PC-3 (cell line): ENCODE measurements around the gene KRTAP4-16. TPM values are rescaled to one million over a fixed set of nuclear protein-coding genes. Genes with fewer than 3 reads are reported as not detected.

ENCODE experiments used
- ATAC-seq: fragments of 200-7000 bp; cut with Tn5 transposase; 2 replicates; pipeline ENCODE4 v1.9.1; 2020; ENCODE audit warnings: mild to moderate bottlenecking, moderate library complexity
- BruUV-seq: library from RNA; stranded (reverse); fragments of 400-500 nt; replicated peaks from 2 replicates; lab custom pipeline; 2021; lab: Mats Ljungman, UMichigan
- CTCF ChIA-PET: fragments of 300-600 bp; sonication (Branson Sonifier 250); formaldehyde crosslinking; loops from one replicate; lab custom pipeline; 2022; ENCODE audit warnings: antibody characterized with exemption; lab: Charles Lee
- POLR2A ChIA-PET: fragments of 300-600 bp; sonication (Branson Sonifier 250); formaldehyde crosslinking; loops from one replicate; lab custom pipeline; 2022; ENCODE audit warnings: antibody characterized with exemption; ENCODE audit not compliant: unreplicated experiment; lab: Charles Lee
- DNase-seq: peaks from one replicate; pipeline ENCODE4 v3.0.0-alpha.2; 2015
- H2AFZ ChIP-seq: fragments of 300-600 bp; sonication (generic); 2 replicates; pipeline ENCODE4 v1.6.0; 2016; ENCODE audit warnings: antibody characterized with exemption, low read length
- H3F3A ChIP-seq: fragments of 300-600 bp; sonication (generic); one replicate; pipeline ENCODE4 v1.6.0; 2017; ENCODE audit warnings: antibody characterized with exemption, low read length, control low read depth, mild to moderate bottlenecking; ENCODE audit not compliant: unreplicated experiment
- H3K27ac ChIP-seq: fragments of 300-600 bp; sonication (generic); 2 replicates; pipeline ENCODE4 v1.5.1; 2016; ENCODE audit warnings: mild to moderate bottlenecking, low read length
- H3K27me3 ChIP-seq: fragments of 300-600 bp; sonication (generic); 2 replicates; pipeline ENCODE4 v1.6.1; 2016; ENCODE audit warnings: low read length, mixed read lengths
- H3K36me3 ChIP-seq: fragments of 300-600 bp; sonication (generic); 2 replicates; pipeline ENCODE4 v1.6.1; 2016; ENCODE audit warnings: low read depth, mixed run types, low read length, mixed read lengths
- H3K4me1 ChIP-seq: fragments of 300-600 bp; sonication (generic); 2 replicates; pipeline ENCODE4 v1.5.1; 2016; ENCODE audit warnings: low read length; ENCODE audit not compliant: insufficient read depth
- H3K4me2 ChIP-seq: fragments of 300-600 bp; sonication (generic); 2 replicates; pipeline ENCODE4 v1.6.0; 2016; ENCODE audit warnings: low read length
- H3K4me3 ChIP-seq: fragments of 300-600 bp; sonication (generic); 2 replicates; pipeline ENCODE4 v1.5.1; 2016; ENCODE audit warnings: mild to moderate bottlenecking, low read length, mixed read lengths
- H3K79me2 ChIP-seq: fragments of 300-600 bp; sonication (generic); 2 replicates; pipeline ENCODE4 v1.6.1; 2017; ENCODE audit warnings: low read length, mixed read lengths
- H3K9ac ChIP-seq: fragments of 300-600 bp; sonication (generic); 2 replicates; pipeline ENCODE4 v1.6.0; 2016; ENCODE audit warnings: mild to moderate bottlenecking, low read length
- H3K9me2 ChIP-seq: fragments of 300-600 bp; sonication (generic); replicated peaks from 2 replicates; pipeline ENCODE4 v1.6.1; 2016; ENCODE audit warnings: mixed run types, low read length, mixed read lengths
- H3K9me3 ChIP-seq: fragments of 300-600 bp; sonication (generic); 2 replicates; pipeline ENCODE4 v1.6.1; 2016; ENCODE audit warnings: low read length, mixed read lengths
- H4K20me1 ChIP-seq: fragments of 300-600 bp; sonication (generic); 2 replicates; pipeline ENCODE4 v1.6.1; 2016; ENCODE audit warnings: low read length, mixed read lengths
- EZH2 ChIP-seq: fragments of 300-600 bp; sonication (generic); IDR thresholded peaks from one replicate; pipeline ENCODE4 v1.6.1; 2017; ENCODE audit warnings: antibody characterized with exemption, mild to moderate bottlenecking, low read length; ENCODE audit not compliant: unreplicated experiment
- EZH2phosphoT487 ChIP-seq: fragments of 300-600 bp; sonication (generic); IDR thresholded peaks from 2 replicates; pipeline ENCODE4 v1.6.1; 2018; ENCODE audit warnings: mild to moderate bottlenecking, antibody characterized with exemption, low read length, borderline replicate concordance
- intact Hi-C: fragments of 100-400 bp; cut with micrococcal nuclease; formaldehyde crosslinking; loops from 2 replicates; pipeline ENCODE4 v1.9.0; 2023
- total RNA-seq: library from RNA; depleted of rRNA; stranded (reverse); fragments of >200 nt; gene quantifications from 2 replicates; pipeline ENCODE4 v1.2.3, GENCODE V29; 2014
- TF ChIP-seq, protein P1 (sequence below): fragments of 300-600 bp; sonication (generic); conservative IDR thresholded peaks from 2 replicates; pipeline ENCODE4 v1.5.1; 2017; ENCODE audit warnings: antibody characterized with exemption, low read depth, mild to moderate bottlenecking, low read length

The KRTAP4-16 gene
- total RNA-seq, 1 experiment from 2014 or later: not detected

DNA sequence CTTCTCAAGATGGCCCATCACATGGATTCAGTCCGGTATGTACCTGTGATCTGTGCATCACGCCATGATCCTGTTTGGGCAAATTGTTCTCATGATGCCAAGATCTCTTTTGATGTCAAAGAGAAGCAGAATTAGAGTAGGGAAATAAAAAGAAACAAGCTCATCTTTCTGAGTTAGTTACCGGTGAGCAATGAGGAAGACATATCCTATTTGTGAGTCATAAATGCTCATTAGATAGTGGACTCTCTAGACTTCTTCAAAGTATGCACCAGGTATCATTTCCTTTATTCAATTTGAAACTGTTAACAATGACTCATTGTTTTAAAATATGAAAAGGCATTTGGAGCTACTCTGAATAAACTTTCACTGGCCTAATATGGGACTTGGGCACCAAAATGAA is 30.0 kb upstream of the KRTAP4-16 start:
- intact Hi-C loops: loop anchor here (1.0 kb wide), 1 partner anchor 8 kb away; the partner anchor contains the start of gene KRTAP4-6
- Histone ChIP-seq H3K9me3 (no peaks in the 10 kb centered on the region), H3K4me1 (peaks cover 39% of the 10 kb centered on the region), H3K9me2 (no peaks in the 10 kb centered on the region), H3K9ac (no peak overlapping the region), H3K4me3 (no peak overlapping the region), H3K27ac (peak overlapping the region; percentile 56), H3K79me2 (no peaks in the 10 kb centered on the region), H3K4me2 (peak overlapping the region; percentile 48), H2AFZ (no peak overlapping the region; the same call in 1 of the 2 replicates), H3F3A (peaks cover 7% of the 10 kb centered on the region), H4K20me1 (no peaks in the 10 kb centered on the region), H3K36me3 (no peaks in the 10 kb centered on the region), H3K27me3 (no peaks in the 10 kb centered on the region)
- ATAC-seq (peak; percentile 96), DNase-seq (peak; percentile 80)
- CTCF ChIA-PET: no interaction called here
- BruUV-seq: no TSS peak
- TF ChIP-seq, protein P1, sequence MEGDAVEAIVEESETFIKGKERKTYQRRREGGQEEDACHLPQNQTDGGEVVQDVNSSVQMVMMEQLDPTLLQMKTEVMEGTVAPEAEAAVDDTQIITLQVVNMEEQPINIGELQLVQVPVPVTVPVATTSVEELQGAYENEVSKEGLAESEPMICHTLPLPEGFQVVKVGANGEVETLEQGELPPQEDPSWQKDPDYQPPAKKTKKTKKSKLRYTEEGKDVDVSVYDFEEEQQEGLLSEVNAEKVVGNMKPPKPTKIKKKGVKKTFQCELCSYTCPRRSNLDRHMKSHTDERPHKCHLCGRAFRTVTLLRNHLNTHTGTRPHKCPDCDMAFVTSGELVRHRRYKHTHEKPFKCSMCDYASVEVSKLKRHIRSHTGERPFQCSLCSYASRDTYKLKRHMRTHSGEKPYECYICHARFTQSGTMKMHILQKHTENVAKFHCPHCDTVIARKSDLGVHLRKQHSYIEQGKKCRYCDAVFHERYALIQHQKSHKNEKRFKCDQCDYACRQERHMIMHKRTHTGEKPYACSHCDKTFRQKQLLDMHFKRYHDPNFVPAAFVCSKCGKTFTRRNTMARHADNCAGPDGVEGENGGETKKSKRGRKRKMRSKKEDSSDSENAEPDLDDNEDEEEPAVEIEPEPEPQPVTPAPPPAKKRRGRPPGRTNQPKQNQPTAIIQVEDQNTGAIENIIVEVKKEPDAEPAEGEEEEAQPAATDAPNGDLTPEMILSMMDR: no peak
- TF ChIP-seq EZH2phosphoT487 (no peak), EZH2 (no peak)
- POLR2A ChIA-PET: interaction anchor here (0.6 to 0.7 kb wide), 2 partner anchors 73 to 191 kb away, joined by 4 to 5 read pairs; no protein-coding TSS in a partner anchor

DNA sequence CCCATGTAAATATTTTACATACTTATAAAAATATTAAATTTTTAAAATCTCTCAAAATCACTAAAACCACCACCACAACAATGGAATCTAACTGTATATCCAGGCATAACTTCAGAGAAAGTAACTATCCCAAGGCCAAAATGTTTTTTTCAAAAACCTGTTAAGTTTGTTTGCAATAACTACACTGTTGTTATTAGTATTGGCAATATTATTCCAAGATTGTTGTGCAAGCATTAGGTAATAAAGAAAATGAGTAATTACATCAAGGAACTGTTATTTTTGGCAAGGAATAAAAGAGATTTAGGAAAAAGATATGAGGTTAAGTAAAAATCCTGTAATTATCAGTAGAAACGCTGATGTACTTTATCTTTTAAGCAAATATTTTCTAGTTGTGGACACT is 25.4 kb upstream of the KRTAP4-16 start:
- no peak for ATAC-seq
- Histone ChIP-seq H3K27ac (no peak overlapping the region), H3K4me3 (no peak overlapping the region), H3K79me2 (no peaks in the 10 kb centered on the region), H3F3A (peaks cover 7% of the 10 kb centered on the region), H3K4me2 (no peak overlapping the region), H3K9ac (no peak overlapping the region), H3K9me2 (no peaks in the 10 kb centered on the region), H3K4me1 (peaks cover 18% of the 10 kb centered on the region), H2AFZ (no peak overlapping the region), H3K36me3 (no peaks in the 10 kb centered on the region), H4K20me1 (no peaks in the 10 kb centered on the region), H3K27me3 (no peaks in the 10 kb centered on the region), H3K9me3 (no peaks in the 10 kb centered on the region)
- no TSS peak for BruUV-seq
- POLR2A ChIA-PET: no interaction called here
- no peak for DNase-seq
- intact Hi-C loops: no loop called here
- TF ChIP-seq EZH2phosphoT487 (no peak), EZH2 (no peak)
- TF ChIP-seq, protein P1: no peak
- CTCF ChIA-PET: no interaction called here

- Histone ChIP-seq H3K79me2 (no peaks in the 10 kb centered on the region), H3K9me3 (no peaks in the 10 kb centered on the region), H3F3A (peaks cover under 1% of the 10 kb centered on the region), H3K4me1 (peaks cover 9% of the 10 kb centered on the region), H4K20me1 (no peaks in the 10 kb centered on the region), H2AFZ (no peak overlapping the region), H3K4me3 (no peak overlapping the region), H3K36me3 (no peaks in the 10 kb centered on the region), H3K9me2 (no peaks in the 10 kb centered on the region), H3K27ac (no peak overlapping the region), H3K27me3 (no peaks in the 10 kb centered on the region), H3K9ac (no peak overlapping the region), H3K4me2 (no peak overlapping the region)
- TF ChIP-seq EZH2 (no peak), EZH2phosphoT487 (no peak)
- TF ChIP-seq, protein P1: no peak
- ChIA-PET POLR2A (no interaction called here), CTCF (no interaction called here)
- DNase-seq (no peak), ATAC-seq (no peak)
- intact Hi-C loops: no loop called here
- BruUV-seq: no TSS peak
Measured at GRCh38 chr17:41126412-41126811, 24.4 kb upstream of the KRTAP4-16 start.
